Uterus (tissue), 4 donors: ENCODE measurements around the gene GEMIN5. TPM values are rescaled to one million over a fixed set of nuclear protein-coding genes. Genes with fewer than 3 reads are reported as not detected.

Experiments
- DNase-seq, 2 donors: peaks; one replicate each; pipeline ENCODE4 v3.0.0-alpha.2; 2019 to 2020
- H3K27ac ChIP-seq, 2 donors: fragments of 200-600 bp; sonication (generic); 1 replicate in 1 of 2; 2 replicates in 1 of 2; pipeline ENCODE4 v1.5.1; 2016 to 2018
- H3K27me3 ChIP-seq, 2 donors: fragments of 200-600 bp; sonication (generic); one replicate each; pipeline ENCODE4 v1.5.1; 2018 to 2019; ENCODE audit warnings: control low read depth in 1 of 2
- H3K36me3 ChIP-seq, 2 donors: fragments of 200-600 bp; sonication (generic); one replicate each; pipeline ENCODE4 v1.5.1; 2019; ENCODE audit warnings: control low read depth in 1 of 2
- H3K4me1 ChIP-seq, 2 donors: fragments of 200-600 bp; sonication (generic); one replicate each; pipeline ENCODE4 v1.5.1; 2018 to 2019; ENCODE audit warnings: control low read depth in 1 of 2
- H3K4me3 ChIP-seq, 2 donors: fragments of 200-600 bp; sonication (generic); 1 replicate in 1 of 2; 2 replicates in 1 of 2; pipeline ENCODE4 v1.5.1; 2018 to 2019; ENCODE audit warnings: mild to moderate bottlenecking in 1 of 2
- H3K9me3 ChIP-seq, 2 donors: fragments of 200-600 bp; sonication (generic); one replicate each; pipeline ENCODE4 v1.5.1; 2019; ENCODE audit warnings: control low read depth in 1 of 2
- CTCF ChIP-seq, 4 experiments: fragments of 200-600 bp in 2 of 4; fragments of 450-650 bp in 2 of 4; sonication (generic) in 2 of 4; IDR thresholded peaks; one replicate each; pipeline ENCODE4 v1.5.1; 2016 to 2019; ENCODE audit warnings: antibody characterized with exemption in 4 of 4, mild to moderate bottlenecking in 2 of 4, moderate library complexity in 1 of 4
- POLR2A ChIP-seq, 2 donors: fragments of 450-650 bp; IDR thresholded peaks; one replicate each; pipeline ENCODE4 v1.6.1; 2016; ENCODE audit warnings: antibody characterized with exemption in 2 of 2, mild to moderate bottlenecking in 1 of 2, moderate library complexity in 1 of 2
- intact Hi-C: fragments of 100-400 bp; cut with DNase I; formaldehyde crosslinking; loops from one replicate; pipeline ENCODE4 v1.15.1; 2023; ENCODE audit warnings: low total_unique reads
- total RNA-seq, 4 donors: library from RNA; depleted of rRNA in 3 of 4; stranded (reverse); fragments of >200 nt in 3 of 4; gene quantifications; one replicate each; pipeline versions ENCODE4 v1.1.0 to v1.2.4, GENCODE V29; 2014 to 2023
- donor health status: DM: yes; HTN: yes; CAD: no.

Gene GEMIN5
- total RNA-seq, 4 donors from 2014 or later = 10.0 to 26.5 (median 19.3) TPM

GRCh38 chr5:154840435-154841272, 97.4 kb downstream of the GEMIN5 start:
- Histone ChIP-seq H3K36me3 (no peaks in the 10 kb centered on the region), H3K9me3 (no peaks in the 10 kb centered on the region), H3K4me3 (no peak overlapping the region), H3K4me1 (no peaks in the 10 kb centered on the region), H3K27ac (no peak overlapping the region), H3K27me3 (no peaks in the 10 kb centered on the region)
- intact Hi-C loops = no loop called here
- DNase-seq = no peak
- no peak for TF ChIP-seq CTCF (IDR thresholded peaks at IDR 0.05)
- no peak for TF ChIP-seq POLR2A (IDR thresholded peaks at IDR 0.05)

Other genes with a start within 250 kb of the GEMIN5 start
- gene LARP1, start 182.8 kb downstream of the GEMIN5 start, total RNA-seq = 100 to 1,000 TPM in 1 of 4 donors, 10 to 100 TPM in 3; 33.3 to 202 (median 47.1) TPM
- 100 to 1,000 TPM in 1 of 4 donors, 10 to 100 TPM in 3; 25.8 to 126 (median 29.1) TPM for gene FAXDC2, start 87.6 kb downstream of the GEMIN5 start, total RNA-seq
- 10 to 100 TPM; 32.0 to 96.2 (median 54.2) TPM for gene CNOT8, start 79.6 kb downstream of the GEMIN5 start, total RNA-seq
- gene MRPL22, start 2.9 kb upstream of the GEMIN5 start, total RNA-seq = 10 to 100 TPM; 12.6 to 39.2 (median 22.7) TPM
- under 1 TPM in 1 of 4 donors, not detected in 3; 0.07 TPM for gene KIF4B, start 75.5 kb upstream of the GEMIN5 start, total RNA-seq